ENCODE results near the gene CALML6. TPM values are rescaled to one million over a fixed set of nuclear protein-coding genes. Genes with fewer than 3 reads are reported as not detected.

Gene CALML6
- total RNA-seq, 4 donors from 2014 or later: 0.57 TPM; not detected in 3

GRCh38 chr1:1937549-1938275 is 22.7 kb downstream of the CALML6 start:
- Histone ChIP-seq H3K27me3 (peaks cover 0 to 39% (median 0%) of the 10 kb centered on the region in 4 donors), H3K4me3 (no peak overlapping the region), H3K9me3 (no peaks in the 10 kb centered on the region), H3K36me3 (no peaks in the 10 kb centered on the region), H3K27ac (no peak overlapping the region), H3K4me1 (peaks cover 0 to 3% (median 0%) of the 10 kb centered on the region in 3 donors)
- TF ChIP-seq CTCF (IDR thresholded peaks at IDR 0.05) (no peak), POLR2A (IDR thresholded peaks at IDR 0.05) (no peak)
- WGBS, 2 donors: 57 to 71% methylated on average over 13 to 15 of the region's 16 CpGs
- no peak for DNase-seq
- intact Hi-C loops (cut with DNase I): no loop called here

DNA sequence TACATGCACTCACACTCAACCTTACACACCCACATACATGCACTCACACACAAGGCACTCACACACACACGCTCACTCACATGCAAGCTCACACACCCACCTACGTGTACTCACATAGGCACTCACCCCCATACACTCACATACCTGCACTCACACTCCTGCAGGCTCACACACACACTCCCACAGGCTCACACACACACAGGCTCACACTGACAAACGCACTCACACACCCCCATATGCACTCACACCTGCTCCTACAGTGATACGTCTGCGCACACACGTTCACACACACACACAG is 23.2 kb downstream of the CALML6 start:
- TF ChIP-seq CTCF (IDR thresholded peaks at IDR 0.05): no peak
- TF ChIP-seq POLR2A (IDR thresholded peaks at IDR 0.05): no peak
- peaks cover 0 to 45% (median 0%) of the 10 kb centered on the region in 4 donors for H3K27me3 ChIP-seq
- DNase-seq: no peak
- H3K4me1 ChIP-seq: peaks cover 0 to 8% (median 2%) of the 10 kb centered on the region in 3 donors
- no peaks in the 10 kb centered on the region for H3K36me3 ChIP-seq
- 74 to 79% methylated on average over 6 of the region's 6 CpGs for WGBS, 2 donors
- no peaks in the 10 kb centered on the region for H3K9me3 ChIP-seq
- no peak overlapping the region for H3K4me3 ChIP-seq
- intact Hi-C loops (cut with DNase I): no loop called here
- no peak overlapping the region for H3K27ac ChIP-seq

- H3K4me3 ChIP-seq: no peak overlapping the region
- H3K27ac ChIP-seq: no peak overlapping the region
- intact Hi-C loops (cut with DNase I): no loop called here
- H3K9me3 ChIP-seq: no peaks in the 10 kb centered on the region
- H3K27me3 ChIP-seq: peaks cover 0 to 50% (median 0%) of the 10 kb centered on the region in 4 donors
- 88% methylated on average over 11 to 12 of the region's 24 CpGs for WGBS, 2 donors
- H3K36me3 ChIP-seq: no peaks in the 10 kb centered on the region
- no peak for TF ChIP-seq CTCF (IDR thresholded peaks at IDR 0.05)
- TF ChIP-seq POLR2A (IDR thresholded peaks at IDR 0.05): no peak
- peaks cover 3 to 14% (median 5%) of the 10 kb centered on the region in 3 donors for H3K4me1 ChIP-seq
- no peak for DNase-seq
Observed at GRCh38 chr1:1938613-1939295, 23.7 kb downstream of the CALML6 start.

- no peak overlapping the region for H3K4me3 ChIP-seq
- H3K27me3 ChIP-seq: peaks cover 0 to 57% (median 0%) of the 10 kb centered on the region in 4 donors
- WGBS, 2 donors: 44 to 87% methylated on average over 4 to 10 of the region's 28 CpGs
- intact Hi-C loops (cut with DNase I): no loop called here
- TF ChIP-seq POLR2A (IDR thresholded peaks at IDR 0.05) (no peak), CTCF (IDR thresholded peaks at IDR 0.05) (no peak)
- H3K27ac ChIP-seq: no peak overlapping the region
- peaks cover 8 to 20% (median 9%) of the 10 kb centered on the region in 3 donors for H3K4me1 ChIP-seq
- no peaks in the 10 kb centered on the region for H3K36me3 ChIP-seq
- no peak for DNase-seq
- no peaks in the 10 kb centered on the region for H3K9me3 ChIP-seq
Observed at GRCh38 chr1:1939296-1940122, 24.4 kb downstream of the CALML6 start.

DNA sequence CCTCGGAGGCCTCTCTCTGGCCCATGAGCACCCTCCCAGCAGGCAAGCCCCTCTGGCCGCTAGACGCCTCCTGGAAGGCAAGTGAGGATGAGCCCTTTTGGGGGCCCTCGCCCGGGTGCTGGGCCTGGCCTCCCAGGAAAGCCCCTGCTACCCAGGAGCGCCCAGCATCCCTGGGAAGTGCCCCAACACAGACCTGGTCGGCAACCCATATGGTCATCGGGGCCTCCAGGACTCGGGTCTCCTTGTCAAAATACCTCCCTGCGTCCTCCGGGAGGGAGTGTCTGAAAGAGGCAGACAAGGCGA is 25.0 kb downstream of the CALML6 start:
- Histone ChIP-seq H3K36me3 (no peaks in the 10 kb centered on the region), H3K27ac (no peak overlapping the region), H3K27me3 (peaks cover 0 to 63% (median 0%) of the 10 kb centered on the region in 4 donors), H3K4me3 (no peak overlapping the region), H3K4me1 (peaks cover 8 to 20% (median 9%) of the 10 kb centered on the region in 3 donors), H3K9me3 (no peaks in the 10 kb centered on the region)
- intact Hi-C loops (cut with DNase I): no loop called here
- TF ChIP-seq POLR2A (IDR thresholded peaks at IDR 0.05): no peak
- DNase-seq: no peak
- 65 to 87% methylated on average over 2 to 8 of the region's 12 CpGs for WGBS, 2 donors
